Measurements from ENCODE around the gene CDH4.

CDH4 gene

GRCh38 chr20:61898405-61898804 lies 646.3 kb downstream of the CDH4 start:
- no peak for DNase-seq (ENCODE audit: low spot score in 2 of 2)
- Histone ChIP-seq H3K4me1 (no peaks in the 10 kb centered on the region), H3K4me3 (no peak overlapping the region), H3K36me3 (replicated peaks) (no peaks in the 10 kb centered on the region), H3K9me3 (no peaks in the 10 kb centered on the region), H3K27me3 (ENCODE audit: low read depth) (peaks cover 20% of the 10 kb centered on the region)
- in situ Hi-C loops (cut with MboI; ENCODE audit: low sequenced_read_pairs) = loop anchor here (10.0 to 25.0 kb wide), 3 partner anchors 1686 to 1936 kb away; partner anchors contain the start of gene CDH26

GRCh38 chr20:61900011-61900944 lies 648.2 kb downstream of the CDH4 start:
- Histone ChIP-seq H3K4me3 (no peak overlapping the region), H3K4me1 (no peaks in the 10 kb centered on the region), H3K27me3 (ENCODE audit: low read depth) (peaks cover 22% of the 10 kb centered on the region), H3K36me3 (replicated peaks) (no peaks in the 10 kb centered on the region), H3K9me3 (no peaks in the 10 kb centered on the region)
- in situ Hi-C loops (cut with MboI; ENCODE audit: low sequenced_read_pairs) = no loop called here
- no peak for DNase-seq (ENCODE audit: low spot score in 2 of 2)

- H3K4me1 ChIP-seq = no peaks in the 10 kb centered on the region
- H3K36me3 ChIP-seq (replicated peaks) = no peaks in the 10 kb centered on the region
- H3K9me3 ChIP-seq = no peaks in the 10 kb centered on the region
- peaks cover 23% of the 10 kb centered on the region for H3K27me3 ChIP-seq (ENCODE audit: low read depth)
- DNase-seq (ENCODE audit: low spot score in 2 of 2) = no peak
- in situ Hi-C loops (cut with MboI; ENCODE audit: low sequenced_read_pairs) = no loop called here
- H3K4me3 ChIP-seq = no peak overlapping the region
Observed at GRCh38 chr20:61900945-61901293, 648.9 kb downstream of the CDH4 start.

GRCh38 chr20:61901392-61902220 lies 649.5 kb downstream of the CDH4 start:
- H3K27me3 ChIP-seq (ENCODE audit: low read depth) = peaks cover 23% of the 10 kb centered on the region
- no peak overlapping the region for H3K4me3 ChIP-seq
- H3K9me3 ChIP-seq = no peaks in the 10 kb centered on the region
- no peak for DNase-seq (ENCODE audit: low spot score in 2 of 2)
- H3K36me3 ChIP-seq (replicated peaks) = no peaks in the 10 kb centered on the region
- no peaks in the 10 kb centered on the region for H3K4me1 ChIP-seq
- in situ Hi-C loops (cut with MboI; ENCODE audit: low sequenced_read_pairs) = no loop called here

- no peak for DNase-seq (ENCODE audit: low spot score in 2 of 2)
- Histone ChIP-seq H3K9me3 (no peaks in the 10 kb centered on the region), H3K36me3 (replicated peaks) (no peaks in the 10 kb centered on the region), H3K4me1 (no peaks in the 10 kb centered on the region), H3K27me3 (ENCODE audit: low read depth) (peaks cover 23% of the 10 kb centered on the region), H3K4me3 (no peak overlapping the region)
- in situ Hi-C loops (cut with MboI; ENCODE audit: low sequenced_read_pairs) = no loop called here
Observed at GRCh38 chr20:61902221-61902869, 650.3 kb downstream of the CDH4 start.

GRCh38 chr20:61903575-61904340 lies 651.7 kb downstream of the CDH4 start:
- Histone ChIP-seq H3K4me1 (no peaks in the 10 kb centered on the region), H3K27me3 (ENCODE audit: low read depth) (peaks cover 23% of the 10 kb centered on the region), H3K36me3 (replicated peaks) (no peaks in the 10 kb centered on the region), H3K9me3 (no peaks in the 10 kb centered on the region), H3K4me3 (no peak overlapping the region)
- in situ Hi-C loops (cut with MboI; ENCODE audit: low sequenced_read_pairs) = no loop called here
- no peak for DNase-seq (ENCODE audit: low spot score in 2 of 2)

- in situ Hi-C loops (cut with MboI; ENCODE audit: low sequenced_read_pairs) = no loop called here
- peaks cover 18% of the 10 kb centered on the region for H3K27me3 ChIP-seq (ENCODE audit: low read depth)
- H3K4me1 ChIP-seq = no peaks in the 10 kb centered on the region
- H3K4me3 ChIP-seq = no peak overlapping the region
- H3K36me3 ChIP-seq (replicated peaks) = no peaks in the 10 kb centered on the region
- H3K9me3 ChIP-seq = no peaks in the 10 kb centered on the region
- no peak for DNase-seq (ENCODE audit: low spot score in 2 of 2)
Observed at GRCh38 chr20:61904456-61904855, 652.4 kb downstream of the CDH4 start.

GRCh38 chr20:61905781-61906523 lies 653.9 kb downstream of the CDH4 start:
- Histone ChIP-seq H3K27me3 (ENCODE audit: low read depth) (peaks cover 13% of the 10 kb centered on the region), H3K4me1 (no peaks in the 10 kb centered on the region), H3K4me3 (no peak overlapping the region), H3K9me3 (no peaks in the 10 kb centered on the region), H3K36me3 (replicated peaks) (no peaks in the 10 kb centered on the region)
- in situ Hi-C loops (cut with MboI; ENCODE audit: low sequenced_read_pairs) = no loop called here
- DNase-seq (ENCODE audit: low spot score in 2 of 2) = no peak

GRCh38 chr20:61907081-61907891 lies 655.2 kb downstream of the CDH4 start:
- DNase-seq (ENCODE audit: low spot score in 2 of 2) = no peak
- peaks cover 5% of the 10 kb centered on the region; the same call in 1 of the 2 replicates for H3K27me3 ChIP-seq (ENCODE audit: low read depth)
- in situ Hi-C loops (cut with MboI; ENCODE audit: low sequenced_read_pairs) = no loop called here

GRCh38 chr20:61908057-61909026 lies 656.3 kb downstream of the CDH4 start:
- in situ Hi-C loops (cut with MboI; ENCODE audit: low sequenced_read_pairs) = no loop called here
- H3K36me3 ChIP-seq (replicated peaks) = no peaks in the 10 kb centered on the region
- H3K4me1 ChIP-seq = no peaks in the 10 kb centered on the region
- DNase-seq (ENCODE audit: low spot score in 2 of 2) = no peak
- H3K9me3 ChIP-seq = no peaks in the 10 kb centered on the region
- 0 out of 2 replicates have a peak, but pooled peaks cover 3% of the 10 kb centered on the region for H3K27me3 ChIP-seq (ENCODE audit: low read depth)
- no peak overlapping the region for H3K4me3 ChIP-seq

More at GRCh38 chr20:61907081-61907891, 655.2 kb downstream of the CDH4 start:
- H3K4me3 ChIP-seq = no peak overlapping the region
- H3K36me3 ChIP-seq (replicated peaks) = no peaks in the 10 kb centered on the region
- no peaks in the 10 kb centered on the region for H3K9me3 ChIP-seq
- H3K4me1 ChIP-seq = no peaks in the 10 kb centered on the region

GRCh38 chr20:61909028-61909427 lies 657.0 kb downstream of the CDH4 start:
- H3K36me3 ChIP-seq (replicated peaks) = no peaks in the 10 kb centered on the region
- H3K4me3 ChIP-seq = no peak overlapping the region
- no peaks in the 10 kb centered on the region for H3K4me1 ChIP-seq
- no peaks in the 10 kb centered on the region for H3K9me3 ChIP-seq
- DNase-seq (ENCODE audit: low spot score in 2 of 2) = no peak
- in situ Hi-C loops (cut with MboI; ENCODE audit: low sequenced_read_pairs) = no loop called here
- H3K27me3 ChIP-seq (ENCODE audit: low read depth) = 0 out of 2 replicates have a peak, but pooled peaks cover 3% of the 10 kb centered on the region

All from HAP-1 (cell line).